H1 (cell line): ENCODE results near the gene FRMD4A. TPM values are rescaled to one million over a fixed set of nuclear protein-coding genes. Genes with fewer than 3 reads are reported as not detected.

Experiments used
- CTCF ChIA-PET: fragments of 300-600 bp; sonication (Branson Sonifier 250); formaldehyde crosslinking; loops from one replicate; lab custom pipeline; 2021; ENCODE audit not compliant: partially characterized antibody; lab: Charles Lee
- POLR2A ChIA-PET: fragments of 300-600 bp; sonication (Branson Sonifier 250); formaldehyde crosslinking; loops from one replicate; lab custom pipeline; 2021; ENCODE audit warnings: inconsistent platforms; ENCODE audit not compliant: partially characterized antibody; lab: Charles Lee
- DNase-seq, 2 experiments: peaks; one replicate each; pipeline versions ENCODE4 v3.0.0 to v3.0.0-alpha.2; 2010 to 2022; ENCODE audit warnings: low spot score in 2 of 2, low read depth in 1 of 2, mixed read lengths in 1 of 2
- FAIRE-seq: peaks from 2 replicates; lab custom pipeline; 2011; peaks lifted over from hg19 to GRCh38; lab: Jason Lieb, UNC
- H2AFZ ChIP-seq: 2 replicates; pipeline ENCODE4 v1.8.1; 2012; ENCODE audit warnings: low read length, inconsistent platforms
- H2AK5ac ChIP-seq: 2 replicates; pipeline ENCODE4 v1.6.1; 2013; ENCODE audit warnings: low read depth, low read length
- H2BK120ac ChIP-seq: replicated peaks from 2 replicates; pipeline ENCODE3; 2013; ENCODE audit warnings: low read depth, low read length, inconsistent platforms
- H2BK12ac ChIP-seq: 2 replicates; pipeline ENCODE4 v1.6.1; 2013; ENCODE audit warnings: low read depth, low read length
- H2BK15ac ChIP-seq: 2 replicates; pipeline ENCODE4 v1.6.1; 2013; ENCODE audit warnings: low read length
- H2BK20ac ChIP-seq: 2 replicates; pipeline ENCODE4 v1.6.1; 2013; ENCODE audit warnings: low read length
- H2BK5ac ChIP-seq: 2 replicates; pipeline ENCODE4 v1.6.1; 2013; ENCODE audit warnings: low read depth, low read length
- H3K14ac ChIP-seq: 2 replicates; pipeline ENCODE4 v1.6.1; 2013; ENCODE audit warnings: inconsistent platforms; ENCODE audit not compliant: insufficient read length
- H3K18ac ChIP-seq: 2 replicates; pipeline ENCODE4 v1.6.1; 2013; ENCODE audit warnings: low read length; ENCODE audit errors: extremely low read depth
- H3K23ac ChIP-seq: 2 replicates; pipeline ENCODE4 v1.6.1; 2013; ENCODE audit warnings: inconsistent platforms; ENCODE audit not compliant: insufficient read length
- H3K23me2 ChIP-seq: 2 replicates; pipeline ENCODE4 v1.6.1; 2013; ENCODE audit warnings: low read depth, low read length
- H3K27ac ChIP-seq: 2 replicates; pipeline ENCODE4 v1.6.1; 2011; ENCODE audit warnings: low read depth, low read length, inconsistent platforms
- H3K27me3 ChIP-seq, 4 experiments: replicated peaks in 1 of 4; 1 replicate in 1 of 4; 2 replicates in 3 of 4; pipeline versions ENCODE4 v1.6.1 to v1.8.1; 2011 to 2013; ENCODE audit warnings: low read length in 3 of 4, mild to moderate bottlenecking in 3 of 4, inconsistent platforms in 2 of 4, mixed read lengths in 2 of 4, moderate library complexity in 1 of 4; ENCODE audit not compliant: control insufficient read depth in 3 of 4, insufficient read depth in 3 of 4; ENCODE audit errors: extremely low read depth in 1 of 4
- H3K36me3 ChIP-seq, 4 experiments: 2 replicates each; pipeline versions ENCODE4 v1.6.1 to v1.8.1; 2011 to 2013; ENCODE audit warnings: mild to moderate bottlenecking in 4 of 4, low read length in 3 of 4, moderate library complexity in 2 of 4, control low read depth in 1 of 4, inconsistent platforms in 1 of 4; ENCODE audit not compliant: insufficient read depth in 4 of 4, control insufficient read depth in 2 of 4
- H3K4ac ChIP-seq: replicated peaks from 2 replicates; pipeline ENCODE3; 2013; ENCODE audit warnings: low read length, low read depth, mixed read lengths, inconsistent platforms; ENCODE audit not compliant: insufficient read length
- H3K4me1 ChIP-seq, 4 experiments: replicated peaks in 1 of 4; 1 replicate in 1 of 4; 2 replicates in 3 of 4; pipeline versions ENCODE4 v1.6.1 to v1.8.1; 2011 to 2013; ENCODE audit warnings: low read length in 3 of 4, inconsistent platforms in 2 of 4, mixed read lengths in 1 of 4; ENCODE audit not compliant: insufficient read depth in 4 of 4, control insufficient read depth in 3 of 4
- H3K4me2 ChIP-seq, 2 experiments: 2 replicates each; pipeline versions ENCODE4 v1.6.1 to v1.8.1; 2011 to 2013; ENCODE audit warnings: low read depth in 2 of 2, low read length in 2 of 2, control low read depth in 1 of 2, inconsistent platforms in 1 of 2, mild to moderate bottlenecking in 1 of 2; ENCODE audit not compliant: insufficient read depth in 1 of 2
- H3K4me3 ChIP-seq, 4 experiments: fragments of 200-600, 300-600 bp in 1 of 4; sonication (generic), shearing (Covaris generic), sonication (Bioruptor Twin) in 1 of 4; 2 replicates each; pipeline versions ENCODE4 v1.5.1 to v1.8.1; 2011 to 2016; ENCODE audit warnings: low read length in 4 of 4, low read depth in 3 of 4, control low read depth in 2 of 4, inconsistent platforms in 2 of 4, mild to moderate bottlenecking in 2 of 4, mixed read lengths in 1 of 4, moderate library complexity in 1 of 4; ENCODE audit not compliant: insufficient read depth in 2 of 4; ENCODE audit errors: extremely low read depth in 1 of 4
- H3K56ac ChIP-seq: replicated peaks from 2 replicates; pipeline ENCODE3; 2013; ENCODE audit warnings: low read depth, mild to moderate bottlenecking, mixed read lengths, low read length, inconsistent platforms; ENCODE audit not compliant: insufficient read length
- H3K79me1 ChIP-seq: 2 replicates; pipeline ENCODE4 v1.6.1; 2013; ENCODE audit warnings: low read depth, low read length, control low read depth
- H3K79me2 ChIP-seq, 2 experiments: 2 replicates each; pipeline versions ENCODE4 v1.6.1 to v1.8.1; 2012 to 2013; ENCODE audit warnings: low read length in 2 of 2, mild to moderate bottlenecking in 2 of 2, inconsistent platforms in 1 of 2; ENCODE audit not compliant: insufficient read depth in 2 of 2, control insufficient read depth in 1 of 2
- H3K9ac ChIP-seq, 4 experiments: replicated peaks in 1 of 4; 1 replicate in 1 of 4; 2 replicates in 3 of 4; pipeline versions ENCODE4 v1.6.1 to v1.8.1; 2011 to 2013; ENCODE audit warnings: low read depth in 3 of 4, low read length in 3 of 4, control low read depth in 2 of 4, mild to moderate bottlenecking in 2 of 4, moderate library complexity in 2 of 4, inconsistent platforms in 1 of 4; ENCODE audit errors: extremely low read depth in 1 of 4
- H3K9me3 ChIP-seq, 2 experiments: 2 replicates each; pipeline versions ENCODE4 v1.6.1 to v1.8.1; 2012 to 2013; ENCODE audit warnings: mild to moderate bottlenecking in 2 of 2, moderate library complexity in 2 of 2, control low read depth in 1 of 2, inconsistent platforms in 1 of 2, low read depth in 1 of 2, low read length in 1 of 2, mixed read lengths in 1 of 2; ENCODE audit not compliant: insufficient read depth in 2 of 2
- H4K20me1 ChIP-seq, 2 experiments: replicated peaks in 1 of 2; 2 replicates each; pipeline versions ENCODE3 to v1.8.1; 2011 to 2013; ENCODE audit warnings: inconsistent platforms in 2 of 2, low read length in 2 of 2, mild to moderate bottlenecking in 1 of 2; ENCODE audit not compliant: insufficient read depth in 2 of 2, control insufficient read depth in 1 of 2
- H4K5ac ChIP-seq: 2 replicates; pipeline ENCODE4 v1.6.1; 2013; ENCODE audit warnings: low read length, low read depth, mixed read lengths, inconsistent platforms; ENCODE audit not compliant: insufficient read length
- H4K8ac ChIP-seq: 2 replicates; pipeline ENCODE4 v1.8.0; 2013; ENCODE audit warnings: mild to moderate bottlenecking, moderate library complexity, low read length, inconsistent platforms; ENCODE audit not compliant: insufficient read depth; ENCODE audit errors: extremely low read depth
- H4K91ac ChIP-seq: replicated peaks from 2 replicates; pipeline ENCODE3; 2013; ENCODE audit warnings: low read length, mixed read lengths, inconsistent platforms; ENCODE audit not compliant: insufficient read length
- TAF7 ChIP-seq: optimal IDR thresholded peaks from 2 replicates; pipeline ENCODE3; 2011; ENCODE audit warnings: low read depth, mild to moderate bottlenecking, inconsistent platforms, low read length, moderate library complexity, borderline replicate concordance
- WGBS, 2 experiments: shearing (Covaris generic) in 1 of 2; methylation state at CpG; one replicate each; pipeline versions ENCODE4 v1.1.6 to v1.1.7; 2013 to 2015; ENCODE audit warnings: low lambda C conversion rate in 2 of 2, mixed read lengths in 2 of 2, inconsistent platforms in 1 of 2, low coverage in 1 of 2, missing lambda C conversion rate in 1 of 2; ENCODE audit not compliant: insufficient replicate concordance in 2 of 2, insufficient coverage in 1 of 2, insufficient read length in 1 of 2; ENCODE audit errors: extremely low coverage in 1 of 2, missing lambda C conversion rate in 1 of 2; 5-methylcytosine and 5-hydroxymethylcytosine counted together
- polyA plus RNA-seq, 7 experiments: library from polyadenylated mRNA; depleted of rRNA in 3 of 7; stranded (reverse) in 5 of 7; unstranded in 2 of 7; fragments of >200 nt in 5 of 7; fragments of 200-250 nt in 2 of 7; gene quantifications; 1 replicate in 5 of 7; 2 replicates in 1 of 7; 4 replicates in 1 of 7; pipeline versions ENCODE4 v1.2.1 to v1.2.3, GENCODE V29; 2011 to 2013; ENCODE audit warnings: missing spikeins in 2 of 7, mixed read lengths in 2 of 7
- total RNA-seq: library from RNA; stranded (reverse); fragmentation: NEBNext Ultra II Directional; extraction: Animal tissue kit (Norgen Biotek cat#: 25700); gene quantifications from 2 replicates; pipeline ENCODE4 v1.2.1, GENCODE V29; 2021

FRMD4A gene
- total and polyA plus RNA-seq, 2 of the 8 experiments (the other 6 are each of a cell fraction or from before 2014, with no cell fraction given): 38.6 to 39.6 TPM

GRCh38 chr10:13642293-13642692 lies 688.4 kb downstream of the FRMD4A start:
- Histone ChIP-seq H3K9me3 (peaks cover 15 to 23% of the 10 kb centered on the region in 2 experiments; a peak in 3 of 4 replicates), H3K4me2 (no peak overlapping the region), H2AK5ac (no peak overlapping the region), H3K79me1 (no peaks in the 10 kb centered on the region), H2BK20ac (no peak overlapping the region), H3K9ac (no peak overlapping the region), H4K91ac (no peak overlapping the region), H4K8ac (no peak overlapping the region), H2BK15ac (no peak overlapping the region), H3K79me2 (no peaks in the 10 kb centered on the region), H4K20me1 (no peaks in the 10 kb centered on the region), H3K4me3 (no peak overlapping the region), H3K56ac (no peak overlapping the region), H3K14ac (no peak overlapping the region), H2BK12ac (no peak overlapping the region), H2BK120ac (no peak overlapping the region), H3K27ac (no peak overlapping the region), H2AFZ (no peak overlapping the region), H3K27me3 (no peaks in the 10 kb centered on the region), H3K18ac (no peak overlapping the region), H3K36me3 (peaks cover 4 to 34% (median 14%) of the 10 kb centered on the region in 4 experiments; a peak in 7 of 8 replicates), H3K4me1 (no peaks in the 10 kb centered on the region), H3K4ac (no peak overlapping the region), H3K23ac (no peak overlapping the region), H2BK5ac (no peak overlapping the region), H3K23me2 (no peaks in the 10 kb centered on the region), H4K5ac (no peak overlapping the region)
- WGBS, 2 experiments: 81% methylated on average over 2 of the region's 2 CpGs; no CpG with 5 or more reads in 1 of the 2 experiments
- ChIA-PET POLR2A (interaction anchor here (0.6 to 2.0 kb wide), 4 partner anchors 9 to 116 kb away, joined by 3 to 6 read pairs (median 4); no protein-coding TSS in a partner anchor), CTCF (interaction anchor here (1.2 kb wide), 1 partner anchor 9 kb away, joined by 3 read pairs; no protein-coding TSS in a partner anchor)
- peak in 1 of 2 experiments; percentile 13 for DNase-seq
- FAIRE-seq: no peak
- no peak for TF ChIP-seq TAF7
